Loucy (cell line): ENCODE results near the gene TRIM2.

ENCODE experiments used
- H2AFZ ChIP-seq: fragments of 200-600 bp; sonication (generic); 2 replicates; pipeline ENCODE4 v1.6.0; 2016; ENCODE audit warnings: antibody characterized with exemption, mild to moderate bottlenecking, low read length, moderate library complexity
- H3F3A ChIP-seq: fragments of 200-600 bp; 2 replicates; pipeline ENCODE4 v1.6.0; 2016; ENCODE audit warnings: antibody characterized with exemption, low read depth, mild to moderate bottlenecking
- H3K27me3 ChIP-seq: fragments of 200-600 bp; sonication (generic); 2 replicates; pipeline ENCODE4 v1.6.1; 2014; ENCODE audit warnings: low read length, mild to moderate bottlenecking; ENCODE audit not compliant: insufficient read depth, poor library complexity, severe bottlenecking
- H3K36me3 ChIP-seq: fragments of 200-600 bp; sonication (generic); 2 replicates; pipeline ENCODE4 v1.6.1; 2016; ENCODE audit warnings: low read length; ENCODE audit not compliant: insufficient read depth
- H3K4me1 ChIP-seq: fragments of 200-600 bp; sonication (generic); 2 replicates; pipeline ENCODE4 v1.5.1; 2014; ENCODE audit warnings: low read length, mild to moderate bottlenecking; ENCODE audit not compliant: insufficient read depth, poor library complexity, severe bottlenecking
- H3K4me2 ChIP-seq: fragments of 200-600 bp; sonication (generic); 2 replicates; pipeline ENCODE4 v1.6.0; 2014; ENCODE audit warnings: antibody characterized with exemption, low read length, low read depth, mild to moderate bottlenecking; ENCODE audit not compliant: poor library complexity, severe bottlenecking
- H3K4me3 ChIP-seq: fragments of 200-600 bp; sonication (generic); 2 replicates; pipeline ENCODE4 v1.5.1; 2014; ENCODE audit warnings: low read length, mild to moderate bottlenecking, mixed read lengths; ENCODE audit not compliant: poor library complexity, severe bottlenecking
- H3K79me2 ChIP-seq: fragments of 200-600 bp; sonication (generic); 2 replicates; pipeline ENCODE4 v1.6.1; 2014; ENCODE audit warnings: low read length; ENCODE audit not compliant: insufficient read depth
- H3K9ac ChIP-seq: fragments of 200-600 bp; sonication (generic); 2 replicates; pipeline ENCODE4 v1.6.0; 2014; ENCODE audit warnings: mild to moderate bottlenecking, low read depth, low read length, moderate library complexity; ENCODE audit not compliant: poor library complexity, severe bottlenecking
- H3K9me2 ChIP-seq: fragments of 200-600 bp; sonication (generic); replicated peaks from 2 replicates; pipeline ENCODE4 v1.6.1; 2016; ENCODE audit warnings: low read depth, low read length, mixed read lengths
- H3K9me3 ChIP-seq: fragments of 200-600 bp; sonication (generic); 2 replicates; pipeline ENCODE4 v1.6.1; 2014; ENCODE audit warnings: mild to moderate bottlenecking, antibody characterized with exemption, low read length, low read depth; ENCODE audit not compliant: insufficient read depth
- H4K20me1 ChIP-seq: fragments of 200-600 bp; sonication (generic); 2 replicates; pipeline ENCODE4 v1.6.0; 2014; ENCODE audit warnings: antibody characterized with exemption, low read length, mild to moderate bottlenecking; ENCODE audit not compliant: insufficient read depth, poor library complexity, severe bottlenecking
- CTCF ChIP-seq: fragments of 200-600 bp; sonication (generic); conservative IDR thresholded peaks from 2 replicates; pipeline ENCODE4 v1.5.1; 2014; ENCODE audit warnings: mild to moderate bottlenecking, antibody characterized with exemption, low read length
- EZH2phosphoT487 ChIP-seq: fragments of 200-600 bp; IDR thresholded peaks from 2 replicates; pipeline ENCODE4 v1.6.1; 2018; ENCODE audit warnings: antibody characterized with exemption, mild to moderate bottlenecking, moderate library complexity, borderline replicate concordance

Gene TRIM2

DNA sequence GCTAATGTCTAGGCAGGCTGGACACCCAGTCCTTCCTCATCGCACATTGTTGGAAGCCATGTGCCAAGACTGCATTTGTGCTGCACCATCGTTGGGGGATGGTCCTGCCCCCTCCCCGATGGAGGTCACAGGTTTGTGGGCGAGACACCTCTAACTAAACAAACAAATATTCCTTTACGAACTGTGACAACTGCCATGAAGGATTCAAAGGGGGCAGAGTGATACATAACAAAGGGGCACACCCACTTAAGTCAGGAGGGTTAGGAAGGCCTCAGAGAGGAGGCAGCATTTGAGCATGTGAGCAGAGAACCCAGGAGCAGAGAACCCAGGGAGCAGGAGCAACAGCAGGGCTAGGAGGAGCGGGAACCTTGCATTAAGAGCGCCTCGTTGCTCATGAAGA lies 37.1 kb downstream of the TRIM2 start:
- no peak for TF ChIP-seq CTCF
- TF ChIP-seq EZH2phosphoT487, result no peak
- H3K9me3 ChIP-seq, result no peaks in the 10 kb centered on the region
- H3K9ac ChIP-seq, result no peak overlapping the region
- H4K20me1 ChIP-seq, result no peaks in the 10 kb centered on the region
- no peak overlapping the region for H3K4me2 ChIP-seq
- H3K4me3 ChIP-seq, result no peak overlapping the region
- H3K9me2 ChIP-seq, result no peaks in the 10 kb centered on the region
- no peak overlapping the region for H2AFZ ChIP-seq
- peaks cover 3% of the 10 kb centered on the region for H3K4me1 ChIP-seq
- no peaks in the 10 kb centered on the region for H3K79me2 ChIP-seq
- no peaks in the 10 kb centered on the region for H3F3A ChIP-seq
- H3K27me3 ChIP-seq, result no peaks in the 10 kb centered on the region
- H3K36me3 ChIP-seq, result no peaks in the 10 kb centered on the region

- Histone ChIP-seq H3K27me3 (no peaks in the 10 kb centered on the region), H2AFZ (no peak overlapping the region), H3K9ac (no peak overlapping the region), H3K79me2 (no peaks in the 10 kb centered on the region), H3K4me3 (no peak overlapping the region), H3K4me1 (peaks cover 3% of the 10 kb centered on the region), H3F3A (no peaks in the 10 kb centered on the region), H4K20me1 (no peaks in the 10 kb centered on the region), H3K4me2 (no peak overlapping the region), H3K9me2 (no peaks in the 10 kb centered on the region), H3K36me3 (no peaks in the 10 kb centered on the region), H3K9me3 (no peaks in the 10 kb centered on the region)
- TF ChIP-seq EZH2phosphoT487 (no peak), CTCF (no peak)
These were observed 38.0 kb downstream of the TRIM2 start for GRCh38 chr4:153241970-153242838.

DNA sequence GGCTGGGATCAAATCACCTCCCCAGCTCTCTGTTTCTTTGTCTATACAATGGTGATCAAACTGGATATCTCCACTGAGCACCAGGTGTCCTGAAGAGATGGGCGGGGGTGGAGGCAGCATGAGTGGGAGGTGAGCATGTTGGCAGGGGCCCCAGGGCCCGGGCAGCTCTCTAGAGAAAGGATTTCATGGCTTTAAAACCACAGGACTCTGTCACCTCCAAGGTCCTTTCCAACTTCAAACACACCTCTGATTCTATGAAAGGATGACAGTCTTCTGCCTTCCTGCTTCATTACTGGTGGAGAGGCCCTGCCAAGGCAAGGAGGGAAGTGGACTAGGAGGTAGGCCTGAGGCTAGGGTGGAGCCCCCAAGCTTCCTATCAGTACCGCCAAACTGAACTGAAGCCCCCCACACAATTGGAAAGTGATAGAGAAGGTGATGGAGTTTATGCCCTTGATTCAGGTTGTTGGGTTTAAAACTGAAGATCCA lies 38.6 kb downstream of the TRIM2 start:
- no peaks in the 10 kb centered on the region for H3K36me3 ChIP-seq
- H3K9me2 ChIP-seq, result no peaks in the 10 kb centered on the region
- no peak overlapping the region for H3K4me3 ChIP-seq
- H3K9me3 ChIP-seq, result no peaks in the 10 kb centered on the region
- H3K79me2 ChIP-seq, result no peaks in the 10 kb centered on the region
- H3K27me3 ChIP-seq, result no peaks in the 10 kb centered on the region
- no peak overlapping the region for H2AFZ ChIP-seq
- no peak for TF ChIP-seq EZH2phosphoT487
- TF ChIP-seq CTCF, result no peak
- H3K4me1 ChIP-seq, result peaks cover 3% of the 10 kb centered on the region
- H4K20me1 ChIP-seq, result no peaks in the 10 kb centered on the region
- H3K4me2 ChIP-seq, result no peak overlapping the region
- no peak overlapping the region for H3K9ac ChIP-seq
- no peaks in the 10 kb centered on the region for H3F3A ChIP-seq
